HUES64 (cell line): ENCODE measurements around the gene SCARB2.

Experiments used
- H3K27ac ChIP-seq: 2 replicates; pipeline ENCODE4 v1.7.0; 2013; ENCODE audit warnings: low read depth, low read length, inconsistent platforms
- H3K27me3 ChIP-seq: 2 replicates; pipeline ENCODE4 v1.6.1; 2013; ENCODE audit warnings: mild to moderate bottlenecking, low read length; ENCODE audit not compliant: insufficient read depth
- H3K36me3 ChIP-seq: 2 replicates; pipeline ENCODE4 v1.6.1; 2013; ENCODE audit warnings: mild to moderate bottlenecking, low read length; ENCODE audit not compliant: insufficient read depth
- H3K4me1 ChIP-seq: 2 replicates; pipeline ENCODE4 v1.6.1; 2013; ENCODE audit warnings: mild to moderate bottlenecking, low read length, moderate library complexity; ENCODE audit not compliant: insufficient read depth
- H3K4me3 ChIP-seq: 2 replicates; pipeline ENCODE4 v1.5.1; 2013; ENCODE audit warnings: mild to moderate bottlenecking, low read length, moderate library complexity
- H3K9ac ChIP-seq: 2 replicates; pipeline ENCODE4 v1.6.1; 2013; ENCODE audit warnings: mild to moderate bottlenecking, low read depth, low read length
- H3K9me3 ChIP-seq: 2 replicates; pipeline ENCODE4 v1.6.1; 2013; ENCODE audit warnings: low read depth, low read length; ENCODE audit not compliant: insufficient read depth
- WGBS: fragments of 150-250, 120-280 bp; methylation state at CpG from one replicate; pipeline ENCODE4 v1.1.7; 2013; ENCODE audit warnings: missing lambda C conversion rate; 5-methylcytosine and 5-hydroxymethylcytosine counted together

Gene SCARB2

DNA sequence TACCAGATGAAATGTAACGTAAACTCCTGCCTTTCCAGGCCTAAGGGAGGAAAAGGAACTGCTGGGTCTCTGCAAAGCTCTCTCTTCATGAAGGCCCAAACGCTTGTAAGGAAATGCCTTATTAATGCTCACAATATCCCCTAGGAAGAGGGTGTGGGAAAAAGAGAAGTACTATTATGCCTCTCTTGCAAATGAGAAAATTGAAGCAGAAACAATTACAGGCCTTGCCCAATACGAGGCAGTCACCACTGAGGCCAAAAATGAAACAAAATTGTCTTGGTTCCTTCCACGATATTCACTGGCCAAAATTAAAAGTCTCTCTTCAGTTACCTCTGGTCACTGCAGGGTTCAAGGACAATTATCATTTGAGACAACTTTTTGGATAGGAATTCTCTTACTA, 3.2 kb downstream of the SCARB2 start:
- no peak overlapping the region for H3K4me3 ChIP-seq
- H3K36me3 ChIP-seq: no peaks in the 10 kb centered on the region
- H3K4me1 ChIP-seq: peaks cover 20% of the 10 kb centered on the region
- no peaks in the 10 kb centered on the region for H3K9me3 ChIP-seq
- no peak overlapping the region for H3K27ac ChIP-seq
- H3K27me3 ChIP-seq: peaks cover 6% of the 10 kb centered on the region; the same call in 1 of the 2 replicates
- H3K9ac ChIP-seq: no peak overlapping the region
- 92% methylated on average over 3 of the region's 4 CpGs for WGBS

DNA sequence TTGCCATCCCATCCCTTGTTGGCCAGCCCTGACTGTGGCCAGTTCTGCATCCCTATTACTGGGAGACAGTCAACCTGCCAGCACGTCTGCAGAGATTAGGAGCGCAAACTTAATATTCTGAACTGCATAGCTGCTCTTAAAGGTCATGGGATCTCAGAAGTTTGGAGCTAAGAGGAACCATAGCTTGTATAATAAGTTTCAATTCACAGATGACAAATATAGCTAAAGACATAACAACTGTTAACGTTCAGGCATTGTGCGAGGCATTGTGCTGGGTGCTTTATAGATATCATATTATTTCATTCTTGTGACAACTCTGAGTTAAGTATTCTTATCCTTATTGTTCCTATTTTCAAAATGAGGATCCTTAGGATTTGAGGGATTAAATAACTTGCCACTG, 3.7 kb downstream of the SCARB2 start:
- Histone ChIP-seq H3K4me3 (no peak overlapping the region), H3K4me1 (peaks cover 14% of the 10 kb centered on the region), H3K36me3 (no peaks in the 10 kb centered on the region), H3K27ac (no peak overlapping the region), H3K27me3 (peaks cover 2% of the 10 kb centered on the region; the same call in 1 of the 2 replicates), H3K9me3 (no peaks in the 10 kb centered on the region), H3K9ac (no peak overlapping the region)
- 93% methylated on average over 2 of the region's 4 CpGs for WGBS

DNA sequence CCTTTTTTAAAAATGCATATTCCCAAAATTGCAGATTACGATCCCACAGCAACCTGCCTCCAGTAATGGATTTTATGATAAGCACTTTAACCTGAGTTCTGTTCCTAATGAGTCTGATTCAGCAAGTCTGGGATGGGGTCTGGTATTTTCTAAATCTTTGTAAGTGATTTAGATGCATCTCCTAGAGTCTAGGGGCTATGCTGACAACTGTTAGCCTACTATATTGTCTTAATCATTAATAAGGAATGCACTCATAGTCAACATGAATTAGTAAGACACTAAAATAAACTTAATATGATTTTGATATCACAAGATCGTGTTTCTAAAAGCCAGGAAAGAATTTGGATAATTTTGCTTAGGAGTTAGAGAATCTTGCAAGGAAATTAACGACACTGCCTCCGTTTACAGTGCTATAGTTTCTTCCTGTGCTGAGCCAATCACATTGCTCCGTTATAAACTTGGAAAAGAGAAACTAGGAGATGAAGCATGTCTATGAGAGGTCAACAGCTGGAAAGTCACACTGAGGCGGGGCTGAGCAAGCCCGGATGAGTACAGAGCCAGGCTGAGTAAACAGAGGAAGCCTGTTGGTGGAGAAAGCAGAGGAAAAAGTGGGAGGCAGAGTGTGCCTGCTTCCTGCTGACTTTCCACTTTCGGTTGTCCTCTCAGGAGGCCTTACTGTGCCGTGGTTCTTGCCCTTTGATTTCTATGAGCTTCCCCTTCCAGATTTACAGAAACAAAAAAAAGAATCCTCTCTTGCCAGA, 5.4 kb downstream of the SCARB2 start:
- Histone ChIP-seq H3K4me1 (peaks cover 7% of the 10 kb centered on the region), H3K4me3 (no peak overlapping the region), H3K9ac (no peak overlapping the region), H3K27me3 (no peaks in the 10 kb centered on the region), H3K9me3 (no peaks in the 10 kb centered on the region), H3K27ac (no peak overlapping the region), H3K36me3 (no peaks in the 10 kb centered on the region)
- 73% methylated on average over 9 of the region's 9 CpGs for WGBS

DNA sequence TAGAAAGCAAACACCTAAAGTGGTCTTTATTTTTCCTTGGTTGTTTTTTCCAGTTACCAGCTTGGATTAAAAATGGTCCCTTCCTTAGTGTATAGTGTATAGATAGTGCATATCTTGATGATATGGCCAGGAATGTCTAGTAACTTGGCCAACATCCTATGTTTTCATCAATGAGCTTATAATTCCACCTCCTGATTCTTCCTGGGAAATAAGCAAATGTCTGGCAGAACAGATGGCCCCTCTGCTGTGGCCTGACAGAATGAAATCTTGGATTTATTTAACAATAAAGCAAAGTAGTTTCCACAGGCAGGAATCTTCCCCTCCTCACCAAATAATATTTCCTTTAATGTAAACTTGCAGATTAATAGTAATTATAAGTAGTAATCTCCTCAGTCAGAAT, 6.1 kb downstream of the SCARB2 start:
- no peak overlapping the region for H3K4me3 ChIP-seq
- H3K9me3 ChIP-seq: no peaks in the 10 kb centered on the region
- no peak overlapping the region for H3K27ac ChIP-seq
- no peaks in the 10 kb centered on the region for H3K27me3 ChIP-seq
- H3K4me1 ChIP-seq: peaks cover 4% of the 10 kb centered on the region
- no peaks in the 10 kb centered on the region for H3K36me3 ChIP-seq
- no peak overlapping the region for H3K9ac ChIP-seq

DNA sequence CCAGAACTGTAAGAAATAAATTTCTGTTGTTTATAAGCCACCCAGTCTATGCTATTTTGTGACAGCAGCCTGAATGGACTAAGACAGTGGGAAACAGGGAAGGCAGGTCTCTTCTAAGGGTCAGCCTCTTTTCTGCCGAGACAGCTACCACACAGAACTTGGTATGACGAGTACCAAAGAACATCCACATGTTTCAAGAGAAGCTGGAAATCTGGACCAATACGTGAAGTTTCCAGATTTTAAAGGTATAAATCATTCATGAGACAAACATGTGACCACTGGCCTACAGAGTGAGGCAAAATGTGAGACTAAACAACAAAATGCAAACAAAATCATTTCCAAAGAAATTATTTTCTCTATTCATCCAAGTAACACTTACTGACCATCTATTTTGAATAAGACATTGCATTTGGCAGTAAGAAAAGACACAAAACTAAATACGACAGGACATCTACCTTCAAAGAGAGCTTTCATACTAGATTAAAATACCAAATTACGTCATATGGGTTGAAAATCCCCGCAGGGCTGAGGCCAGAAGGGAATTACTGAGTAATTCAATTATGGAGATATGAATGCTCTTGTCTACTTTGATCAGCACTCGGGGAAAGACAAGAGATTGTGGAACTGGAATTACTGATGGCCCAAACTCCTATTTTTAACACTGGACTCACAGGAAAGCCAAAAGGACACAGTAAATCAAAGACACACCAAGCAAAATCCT, 7.2 kb downstream of the SCARB2 start:
- Histone ChIP-seq H3K27me3 (no peaks in the 10 kb centered on the region), H3K36me3 (no peaks in the 10 kb centered on the region), H3K4me1 (peaks cover 3% of the 10 kb centered on the region; the same call in 1 of the 2 replicates), H3K9me3 (no peaks in the 10 kb centered on the region), H3K9ac (no peak overlapping the region), H3K27ac (no peak overlapping the region), H3K4me3 (no peak overlapping the region)
- 92% methylated on average over 7 of the region's 7 CpGs for WGBS

DNA sequence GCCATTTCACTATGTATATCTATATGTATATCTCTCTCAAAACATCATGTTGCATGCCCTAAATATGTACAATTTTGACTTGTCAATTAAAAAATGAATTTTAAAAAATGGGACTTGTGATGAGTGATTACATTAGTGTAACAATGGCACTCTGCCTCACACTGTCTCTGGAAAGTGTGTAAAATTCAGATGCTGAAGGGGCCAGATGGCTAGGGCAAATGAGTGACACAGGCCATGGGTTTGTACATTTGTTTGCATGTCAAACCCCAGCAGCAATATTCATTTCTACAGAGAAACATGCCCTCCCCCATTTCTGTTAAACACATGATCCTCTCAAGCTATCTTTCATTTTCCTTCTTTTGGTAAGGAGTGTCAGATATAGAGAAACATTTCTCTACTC, 8.1 kb downstream of the SCARB2 start:
- Histone ChIP-seq H3K9me3 (no peaks in the 10 kb centered on the region), H3K4me3 (no peak overlapping the region), H3K9ac (no peak overlapping the region), H3K36me3 (no peaks in the 10 kb centered on the region), H3K27me3 (no peaks in the 10 kb centered on the region), H3K27ac (no peak overlapping the region), H3K4me1 (peaks cover 3% of the 10 kb centered on the region; the same call in 1 of the 2 replicates)

DNA sequence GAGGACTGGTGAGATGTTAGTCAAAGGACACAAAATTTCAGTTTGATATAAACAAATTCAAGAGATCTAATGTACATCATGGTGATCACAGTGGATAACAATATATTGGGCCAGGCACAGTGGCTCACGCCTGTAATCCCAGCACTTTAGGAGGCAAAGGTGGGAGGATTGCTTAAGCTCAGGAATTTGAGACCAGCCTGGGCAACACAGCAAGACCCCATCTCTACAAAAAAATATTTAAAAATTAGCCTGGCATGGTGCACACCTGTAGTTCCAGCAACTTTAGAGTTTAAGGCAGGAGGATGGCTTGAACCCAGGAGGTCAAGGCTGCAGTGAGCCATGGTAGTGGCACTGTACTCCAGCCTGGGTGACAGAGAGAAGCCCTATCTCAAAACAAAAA, 8.7 kb downstream of the SCARB2 start:
- no peaks in the 10 kb centered on the region for H3K9me3 ChIP-seq
- peaks cover 5% of the 10 kb centered on the region; the same call in 1 of the 2 replicates for H3K4me1 ChIP-seq
- no peak overlapping the region for H3K9ac ChIP-seq
- H3K4me3 ChIP-seq: no peak overlapping the region
- no peak overlapping the region for H3K27ac ChIP-seq
- no peaks in the 10 kb centered on the region for H3K36me3 ChIP-seq
- no peaks in the 10 kb centered on the region for H3K27me3 ChIP-seq
- 100% methylated on average over 1 of the region's 1 CpG for WGBS

DNA sequence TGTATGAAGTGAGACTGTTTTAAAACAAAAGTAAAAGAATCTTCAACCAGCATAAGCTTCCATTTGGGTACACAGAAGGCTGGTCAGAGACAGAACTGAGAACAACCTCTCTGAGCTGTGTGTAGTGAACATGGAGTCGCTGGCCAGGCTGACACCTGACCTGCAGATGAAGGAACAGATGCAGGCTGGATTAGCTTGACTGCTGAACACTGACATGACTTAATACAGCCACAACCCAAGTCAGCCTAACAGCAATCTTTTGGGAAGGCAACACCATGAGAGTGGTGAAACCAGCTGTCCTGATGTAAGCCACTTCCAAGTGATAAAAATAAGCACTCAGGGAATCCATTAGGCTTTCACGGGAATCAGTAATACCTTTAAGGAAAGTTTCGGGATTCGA, 10.1 kb downstream of the SCARB2 start:
- Histone ChIP-seq H3K36me3 (no peaks in the 10 kb centered on the region), H3K27ac (no peak overlapping the region), H3K4me1 (peaks cover 14% of the 10 kb centered on the region; the same call in 1 of the 2 replicates), H3K9me3 (no peaks in the 10 kb centered on the region), H3K9ac (no peak overlapping the region), H3K4me3 (no peak overlapping the region), H3K27me3 (no peaks in the 10 kb centered on the region)
- 94% methylated on average over 4 of the region's 4 CpGs for WGBS

DNA sequence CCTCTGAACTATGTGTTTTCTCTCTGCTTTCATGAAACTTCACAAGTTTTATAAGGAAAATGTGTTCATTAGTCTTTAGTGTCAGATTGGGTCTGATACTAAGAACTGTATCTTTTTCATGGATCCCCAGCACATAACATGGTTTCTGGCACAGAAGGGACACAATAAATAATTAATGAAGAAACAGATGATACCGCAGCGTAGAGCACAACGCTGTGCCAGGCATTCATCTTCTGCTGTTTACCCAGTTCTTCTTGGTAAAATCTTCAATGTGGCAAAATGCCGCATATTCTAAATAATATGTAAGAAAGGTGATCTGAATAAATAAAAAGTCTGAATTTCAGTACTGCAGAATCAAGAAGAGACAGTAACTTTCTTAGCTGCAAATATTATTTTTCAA, 12.3 kb downstream of the SCARB2 start:
- H3K9ac ChIP-seq: no peak overlapping the region
- no peaks in the 10 kb centered on the region for H3K36me3 ChIP-seq
- H3K27ac ChIP-seq: no peak overlapping the region
- 98% methylated on average over 4 of the region's 4 CpGs for WGBS
- H3K4me3 ChIP-seq: no peak overlapping the region
- no peaks in the 10 kb centered on the region for H3K9me3 ChIP-seq
- H3K27me3 ChIP-seq: no peaks in the 10 kb centered on the region
- peaks cover 24% of the 10 kb centered on the region; the same call in 1 of the 2 replicates for H3K4me1 ChIP-seq

DNA sequence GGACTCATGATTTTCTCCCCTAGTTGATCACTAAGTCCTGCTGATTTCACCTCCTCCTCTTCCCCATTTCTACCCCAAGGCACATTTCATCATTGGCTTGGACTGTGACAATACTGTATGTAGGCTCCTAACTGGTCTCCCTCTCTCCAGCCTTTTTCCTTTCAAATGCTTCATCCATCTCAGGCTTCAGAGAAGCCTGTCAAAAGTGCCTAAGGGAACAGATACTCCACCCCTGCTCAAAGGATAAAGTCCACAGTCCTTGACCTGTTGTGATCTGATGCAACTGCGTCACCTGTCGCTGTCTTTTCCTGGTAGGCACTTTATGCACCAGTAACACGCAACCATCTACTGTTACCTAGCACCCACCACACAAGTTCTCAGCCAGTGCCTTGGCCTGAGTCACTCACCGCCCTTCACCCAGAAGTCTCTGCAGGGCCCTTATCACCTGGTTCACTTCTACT, 12.8 kb downstream of the SCARB2 start:
- H3K9ac ChIP-seq: no peak overlapping the region
- no peaks in the 10 kb centered on the region for H3K9me3 ChIP-seq
- no peak overlapping the region for H3K27ac ChIP-seq
- H3K4me1 ChIP-seq: peaks cover 24% of the 10 kb centered on the region; the same call in 1 of the 2 replicates
- no peaks in the 10 kb centered on the region for H3K27me3 ChIP-seq
- no peaks in the 10 kb centered on the region for H3K36me3 ChIP-seq
- H3K4me3 ChIP-seq: no peak overlapping the region
- 95% methylated on average over 4 of the region's 4 CpGs for WGBS

DNA sequence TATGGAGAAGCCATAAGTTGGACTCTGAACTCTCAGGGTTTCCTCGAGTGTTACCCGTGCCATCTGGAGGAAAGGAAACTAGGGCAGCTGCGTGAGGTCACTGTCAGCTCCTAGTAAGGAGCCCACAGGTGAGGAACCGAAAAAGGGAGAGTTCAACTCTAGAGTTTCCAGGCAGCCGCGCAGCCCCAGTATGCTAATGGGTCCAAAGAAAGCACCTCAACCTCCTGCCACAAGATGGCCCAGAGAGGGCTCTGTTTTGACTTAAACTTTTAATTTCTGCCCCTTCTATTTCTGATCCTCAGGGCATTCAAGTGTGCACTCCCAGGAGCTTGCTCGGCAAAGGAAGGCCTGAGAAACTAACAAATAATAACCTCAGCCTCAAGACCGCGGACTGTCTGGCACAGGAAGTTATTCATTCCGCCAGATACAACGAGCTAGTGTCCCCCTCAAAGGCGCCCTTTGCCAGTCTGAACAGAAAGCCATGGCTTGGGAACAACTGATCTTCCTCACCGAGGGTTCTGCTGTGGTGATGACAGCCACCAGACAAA, 13.9 kb downstream of the SCARB2 start:
- H3K9me3 ChIP-seq: no peaks in the 10 kb centered on the region
- WGBS: 91% methylated on average over 13 of the region's 13 CpGs
- H3K36me3 ChIP-seq: peaks cover 8% of the 10 kb centered on the region
- H3K27me3 ChIP-seq: no peaks in the 10 kb centered on the region
- peak overlapping the region; percentile 33 for H3K27ac ChIP-seq
- H3K9ac ChIP-seq: no peak overlapping the region
- H3K4me3 ChIP-seq: no peak overlapping the region
- H3K4me1 ChIP-seq: peaks cover 24% of the 10 kb centered on the region; the same call in 1 of the 2 replicates
